WTC11 (cell line): ENCODE measurements around the gene RAP2A. TPM values are rescaled to one million over a fixed set of nuclear protein-coding genes. Genes with fewer than 3 reads are reported as not detected.

ENCODE experiments used
- ATAC-seq: fragments of 200-7000 bp; cut with Tn5 transposase; 2 replicates; pipeline ENCODE4 v1.10.0; 2021; ENCODE audit warnings: mild to moderate bottlenecking, moderate library complexity
- CTCF ChIA-PET: fragments of 300-600 bp; sonication (Branson Sonifier 250); formaldehyde crosslinking; loops from one replicate; lab custom pipeline; 2021; ENCODE audit warnings: antibody characterized with exemption; lab: Charles Lee
- POLR2A ChIA-PET: fragments of 350-600 bp; sonication (Branson Sonifier 250); formaldehyde crosslinking; loops from one replicate; lab custom pipeline; 2021; ENCODE audit warnings: antibody characterized with exemption; lab: Charles Lee
- DNase-seq: peaks from one replicate; pipeline ENCODE4 v3.0.0; 2021; ENCODE audit warnings: low spot score
- H3K27ac Mint-ChIP-seq: 2 replicates; pipeline ENCODE4 v1.8.0; 2021; ENCODE audit warnings: mixed read lengths
- H3K27me3 Mint-ChIP-seq: 2 replicates; pipeline ENCODE4 v1.8.0; 2021; ENCODE audit warnings: low read depth, mild to moderate bottlenecking, moderate library complexity, mixed read lengths
- H3K36me3 Mint-ChIP-seq: 2 replicates; pipeline ENCODE4 v1.8.0; 2021; ENCODE audit warnings: mixed read lengths
- H3K4me1 Mint-ChIP-seq: 2 replicates; pipeline ENCODE4 v1.8.0; 2022; ENCODE audit warnings: mixed read lengths
- H3K4me3 Mint-ChIP-seq: 2 replicates; pipeline ENCODE4 v1.8.0; 2021; ENCODE audit warnings: mild to moderate bottlenecking, moderate library complexity, mixed read lengths
- H3K9me3 Mint-ChIP-seq: 2 replicates; pipeline ENCODE4 v1.8.0; 2021; ENCODE audit warnings: mixed read lengths
- ARID4B ChIP-seq: sonication (generic); formaldehyde crosslinking; IDR thresholded peaks from 2 replicates; pipeline ENCODE4 v1.8.0; 2023; ENCODE audit warnings: missing genetic modification reagents, mild to moderate bottlenecking, borderline replicate concordance
- CBFB ChIP-seq: sonication (generic); formaldehyde crosslinking; IDR thresholded peaks from 2 replicates; pipeline ENCODE4 v1.8.1; 2022; ENCODE audit warnings: mild to moderate bottlenecking, low read depth, missing genetic modification reagents
- CREB1 ChIP-seq: sonication (generic); formaldehyde crosslinking; IDR thresholded peaks from 2 replicates; pipeline ENCODE4 v1.8.0; 2023; ENCODE audit warnings: mild to moderate bottlenecking, missing genetic modification reagents
- CTCF ChIP-seq: fragments of 200-600 bp; IDR thresholded peaks from 2 replicates; pipeline ENCODE4 v1.8.0; 2022; ENCODE audit warnings: antibody characterized with exemption
- ESRRA ChIP-seq: sonication (generic); formaldehyde crosslinking; IDR thresholded peaks from 2 replicates; pipeline ENCODE4 v1.8.1; 2022; ENCODE audit warnings: mild to moderate bottlenecking, missing genetic modification reagents, borderline replicate concordance
- GRHL2 ChIP-seq: fragments of 250-450 bp; sonication (Bioruptor Pico); IDR thresholded peaks from 2 replicates; pipeline ENCODE4 v1.8.0; 2022; ENCODE audit warnings: mild to moderate bottlenecking, moderate library complexity; ENCODE audit not compliant: insufficient replicate concordance, severe bottlenecking
- JUN ChIP-seq: sonication (generic); formaldehyde crosslinking; IDR thresholded peaks from 2 replicates; pipeline ENCODE4 v1.8.0; 2023; ENCODE audit warnings: mild to moderate bottlenecking, missing genetic modification reagents
- NR1H2 ChIP-seq: sonication (generic); formaldehyde crosslinking; IDR thresholded peaks from 2 replicates; pipeline ENCODE4 v1.9.0; 2021; ENCODE audit warnings: mild to moderate bottlenecking, moderate library complexity, missing genetic modification reagents
- OVOL2 ChIP-seq: fragments of 250-450 bp; sonication (Bioruptor Pico); IDR thresholded peaks from 2 replicates; pipeline ENCODE4 v1.9.0; 2021; ENCODE audit warnings: mild to moderate bottlenecking, borderline replicate concordance
- RELA ChIP-seq: sonication (generic); formaldehyde crosslinking; IDR thresholded peaks from 2 replicates; pipeline ENCODE4 v1.8.1; 2022; ENCODE audit warnings: missing genetic modification reagents, mild to moderate bottlenecking, borderline replicate concordance
- STAT6 ChIP-seq: sonication (generic); formaldehyde crosslinking; conservative IDR thresholded peaks from 2 replicates; pipeline ENCODE4 v1.8.1; 2023; ENCODE audit warnings: mild to moderate bottlenecking, low read depth, missing genetic modification reagents, moderate library complexity
- TCF7 ChIP-seq: sonication (generic); formaldehyde crosslinking; IDR thresholded peaks from 2 replicates; pipeline ENCODE4 v1.8.0; 2022; ENCODE audit warnings: mild to moderate bottlenecking, low read depth, missing genetic modification reagents, moderate library complexity
- TEAD4 ChIP-seq: sonication (generic); formaldehyde crosslinking; IDR thresholded peaks from 2 replicates; pipeline ENCODE4 v1.8.0; 2022; ENCODE audit warnings: mild to moderate bottlenecking, missing genetic modification reagents
- ZBTB43 ChIP-seq: sonication (generic); formaldehyde crosslinking; IDR thresholded peaks from 2 replicates; pipeline ENCODE4 v1.8.1; 2023; ENCODE audit warnings: mild to moderate bottlenecking, missing genetic modification reagents
- ZNF138 ChIP-seq: sonication (generic); formaldehyde crosslinking; conservative IDR thresholded peaks from 2 replicates; pipeline ENCODE4 v1.8.1; 2022; ENCODE audit warnings: mild to moderate bottlenecking, moderate library complexity, missing genetic modification reagents
- total RNA-seq: library from RNA; stranded (reverse); gene quantifications from 3 replicates; pipeline ENCODE4 v1.2.3, GENCODE V29; 2021
- TF ChIP-seq, protein P1 (sequence below): fragments of 250-450 bp; sonication (Bioruptor Pico); IDR thresholded peaks from 2 replicates; pipeline ENCODE4 v2.1.2; 2022; ENCODE audit warnings: mild to moderate bottlenecking, moderate library complexity
- TF ChIP-seq, protein P2 (sequence below): sonication (generic); formaldehyde crosslinking; IDR thresholded peaks from 2 replicates; pipeline ENCODE4 v1.8.0; 2022; ENCODE audit warnings: mild to moderate bottlenecking, missing genetic modification reagents
- TF ChIP-seq, protein P3 (sequence below): sonication (generic); formaldehyde crosslinking; IDR thresholded peaks from 2 replicates; pipeline ENCODE4 v1.8.0; 2022; ENCODE audit warnings: mild to moderate bottlenecking, missing genetic modification reagents

The RAP2A gene
- total RNA-seq, 1 experiment from 2014 or later: 39.0 TPM

DNA sequence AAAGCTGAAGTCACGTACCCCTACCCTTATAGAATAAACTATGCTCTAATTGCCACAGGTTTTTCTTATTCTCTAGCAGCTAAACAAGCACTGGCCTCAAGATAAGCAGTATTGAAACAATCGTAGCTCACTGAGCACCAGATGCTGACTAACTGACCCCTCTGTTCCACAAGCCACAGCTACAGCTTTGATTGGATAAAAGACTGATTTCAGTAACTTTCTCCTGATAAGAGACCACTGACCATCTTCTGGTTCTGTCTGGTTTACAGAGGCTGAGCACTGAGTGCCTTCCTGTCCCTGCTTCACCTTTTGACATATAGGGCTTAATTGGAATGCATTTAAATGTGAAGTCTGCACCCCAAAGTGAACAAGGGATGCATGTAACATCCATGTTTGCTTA, 8.4 kb upstream of the RAP2A start:
- TF ChIP-seq TEAD4 (CRISPR knock-in tag) (no peak), GRHL2 (CRISPR knock-in tag) (no peak), CTCF (no peak), ARID4B (CRISPR knock-in tag) (no peak), CREB1 (CRISPR knock-in tag) (no peak), ZNF138 (no peak), ZBTB43 (CRISPR knock-in tag) (no peak), TCF7 (CRISPR knock-in tag) (no peak), OVOL2 (CRISPR knock-in tag) (no peak), STAT6 (CRISPR knock-in tag) (no peak), JUN (CRISPR knock-in tag) (no peak), CBFB (CRISPR knock-in tag) (no peak), ESRRA (CRISPR knock-in tag) (no peak), RELA (CRISPR knock-in tag) (no peak), NR1H2 (CRISPR knock-in tag) (no peak)
- TF ChIP-seq, protein P1, sequence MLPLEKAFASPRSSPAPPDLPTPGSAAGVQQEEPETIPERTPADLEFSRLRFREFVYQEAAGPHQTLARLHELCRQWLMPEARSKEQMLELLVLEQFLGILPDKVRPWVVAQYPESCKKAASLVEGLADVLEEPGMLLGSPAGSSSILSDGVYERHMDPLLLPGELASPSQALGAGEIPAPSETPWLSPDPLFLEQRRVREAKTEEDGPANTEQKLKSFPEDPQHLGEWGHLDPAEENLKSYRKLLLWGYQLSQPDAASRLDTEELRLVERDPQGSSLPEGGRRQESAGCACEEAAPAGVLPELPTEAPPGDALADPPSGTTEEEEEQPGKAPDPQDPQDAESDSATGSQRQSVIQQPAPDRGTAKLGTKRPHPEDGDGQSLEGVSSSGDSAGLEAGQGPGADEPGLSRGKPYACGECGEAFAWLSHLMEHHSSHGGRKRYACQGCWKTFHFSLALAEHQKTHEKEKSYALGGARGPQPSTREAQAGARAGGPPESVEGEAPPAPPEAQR (CRISPR knock-in tag): no peak
- TF ChIP-seq, protein P2, sequence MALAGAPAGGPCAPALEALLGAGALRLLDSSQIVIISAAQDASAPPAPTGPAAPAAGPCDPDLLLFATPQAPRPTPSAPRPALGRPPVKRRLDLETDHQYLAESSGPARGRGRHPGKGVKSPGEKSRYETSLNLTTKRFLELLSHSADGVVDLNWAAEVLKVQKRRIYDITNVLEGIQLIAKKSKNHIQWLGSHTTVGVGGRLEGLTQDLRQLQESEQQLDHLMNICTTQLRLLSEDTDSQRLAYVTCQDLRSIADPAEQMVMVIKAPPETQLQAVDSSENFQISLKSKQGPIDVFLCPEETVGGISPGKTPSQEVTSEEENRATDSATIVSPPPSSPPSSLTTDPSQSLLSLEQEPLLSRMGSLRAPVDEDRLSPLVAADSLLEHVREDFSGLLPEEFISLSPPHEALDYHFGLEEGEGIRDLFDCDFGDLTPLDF: no peak
- TF ChIP-seq, protein P3, sequence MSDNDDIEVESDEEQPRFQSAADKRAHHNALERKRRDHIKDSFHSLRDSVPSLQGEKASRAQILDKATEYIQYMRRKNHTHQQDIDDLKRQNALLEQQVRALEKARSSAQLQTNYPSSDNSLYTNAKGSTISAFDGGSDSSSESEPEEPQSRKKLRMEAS (CRISPR knock-in tag): no peak
- Mint-ChIP-seq H3K36me3 (no peaks in the 10 kb centered on the region), H3K27me3 (no peaks in the 10 kb centered on the region), H3K9me3 (peaks cover 3% of the 10 kb centered on the region; the same call in 1 of the 2 replicates), H3K4me1 (peaks cover 13% of the 10 kb centered on the region), H3K4me3 (no peak overlapping the region), H3K27ac (no peak overlapping the region)
- CTCF ChIA-PET: no interaction called here
- ATAC-seq: no peak
- no peak for DNase-seq
- POLR2A ChIA-PET: no interaction called here
